Measurements from ENCODE around the gene ZNF487. TPM values are rescaled to one million over a fixed set of nuclear protein-coding genes. Genes with fewer than 3 reads are reported as not detected.
"Not testable (repeated sequence)": the region's sequence is repeated elsewhere in the genome, so short reads cannot be mapped to it uniquely, and the experiment has no call there.

Gene ZNF487
- 6.1 TPM in 2 replicates for total RNA-seq

- intact Hi-C loops (cut with micrococcal nuclease), result loop anchor here (1.0 to 2.0 kb wide), 5 partner anchors 9 to 74 kb away; partner anchors contain the start of gene HNRNPF
These were observed at the start of gene ZNF487 for GRCh38 chr10:43436291-43437140. TSS of gene ZNF487 (plus strand) at chr10:43437111. CDS start at chr10:43475814, 38,703 bp downstream.

GRCh38 chr10:43387678-43388032 lies 49.3 kb upstream of the ZNF487 start:
- intact Hi-C loops (cut with micrococcal nuclease), result no loop called here

GRCh38 chr10:43389867-43390266 lies 47.0 kb upstream of the ZNF487 start:
- intact Hi-C loops (cut with micrococcal nuclease), result no loop called here

- intact Hi-C loops (cut with micrococcal nuclease), result no loop called here
These were observed 46.6 kb upstream of the ZNF487 start for GRCh38 chr10:43390333-43390732.

- intact Hi-C loops (cut with micrococcal nuclease), result no loop called here
These were observed 46.2 kb upstream of the ZNF487 start for GRCh38 chr10:43390759-43391158.

- intact Hi-C loops (cut with micrococcal nuclease), result no loop called here
These were observed 45.4 kb upstream of the ZNF487 start for GRCh38 chr10:43391496-43391895.

GRCh38 chr10:43392748-43393147 lies 44.2 kb upstream of the ZNF487 start:
- intact Hi-C loops (cut with micrococcal nuclease), result no loop called here

GRCh38 chr10:43393186-43393585 lies 43.7 kb upstream of the ZNF487 start:
- intact Hi-C loops (cut with micrococcal nuclease), result not testable (repeated sequence)

GRCh38 chr10:43393606-43394360 lies 43.1 kb upstream of the ZNF487 start:
- intact Hi-C loops (cut with micrococcal nuclease), result no loop called here

- intact Hi-C loops (cut with micrococcal nuclease), result loop anchor here (5.0 kb wide), 1 partner anchor 103 kb away; no protein-coding TSS in a partner anchor
These were observed 42.0 kb upstream of the ZNF487 start for GRCh38 chr10:43394868-43395267.

GRCh38 chr10:43395571-43396060 lies 41.3 kb upstream of the ZNF487 start:
- intact Hi-C loops (cut with micrococcal nuclease), result loop anchor here (2.0 to 5.0 kb wide), 4 partner anchors 41 to 257 kb away; partner anchors contain the start of genes CSGALNACT2 and ZNF487

- intact Hi-C loops (cut with micrococcal nuclease), result loop anchor here (2.0 to 5.0 kb wide), 4 partner anchors 41 to 257 kb away; partner anchors contain the start of genes CSGALNACT2 and ZNF487
These were observed 40.6 kb upstream of the ZNF487 start for GRCh38 chr10:43396061-43396927.

GRCh38 chr10:43396928-43397624 lies 39.8 kb upstream of the ZNF487 start:
- intact Hi-C loops (cut with micrococcal nuclease), result loop anchor here (1.0 to 5.0 kb wide), 7 partner anchors 9 to 258 kb away; partner anchors contain the start of genes CSGALNACT2 and ZNF487

- intact Hi-C loops (cut with micrococcal nuclease), result loop anchor here (5.0 kb wide), 1 partner anchor 107 kb away; no protein-coding TSS in a partner anchor
These were observed 38.0 kb upstream of the ZNF487 start for GRCh38 chr10:43398939-43399319.

- intact Hi-C loops (cut with micrococcal nuclease), result loop anchor here (5.0 kb wide), 1 partner anchor 107 kb away; no protein-coding TSS in a partner anchor
These were observed 37.3 kb upstream of the ZNF487 start for GRCh38 chr10:43399320-43400310.

- intact Hi-C loops (cut with micrococcal nuclease), result no loop called here
These were observed 35.3 kb upstream of the ZNF487 start for GRCh38 chr10:43401627-43402026.

GRCh38 chr10:43402176-43402575 lies 34.7 kb upstream of the ZNF487 start:
- intact Hi-C loops (cut with micrococcal nuclease), result no loop called here

- intact Hi-C loops (cut with micrococcal nuclease), result no loop called here
These were observed 33.9 kb upstream of the ZNF487 start for GRCh38 chr10:43402880-43403452.

Measured in T-helper 2 cell treated with Interferon-gamma antibody and Interleukin-4, amounts not matched to agents 100 ng/mL and 5 ng/mL, for 36 hours (primary cell).